Testis (tissue), 2 donors: ENCODE data around the gene C1orf21.

Experiments
- POLR2A ChIP-seq: fragments of 450-650 bp; IDR thresholded peaks from one replicate; pipeline ENCODE4 v1.6.1; 2017; ENCODE audit warnings: antibody characterized with exemption, mild to moderate bottlenecking, moderate library complexity
- TF ChIP-seq, protein P1 (sequence below), 3 experiments: fragments of 450-650 bp in 2 of 3; fragments of 200-600 bp in 1 of 3; sonication (generic) in 1 of 3; IDR thresholded peaks; one replicate each; pipeline ENCODE4 v1.5.1; 2016 to 2019; ENCODE audit warnings: antibody characterized with exemption in 3 of 3, mild to moderate bottlenecking in 2 of 3, moderate library complexity in 1 of 3

DNA sequence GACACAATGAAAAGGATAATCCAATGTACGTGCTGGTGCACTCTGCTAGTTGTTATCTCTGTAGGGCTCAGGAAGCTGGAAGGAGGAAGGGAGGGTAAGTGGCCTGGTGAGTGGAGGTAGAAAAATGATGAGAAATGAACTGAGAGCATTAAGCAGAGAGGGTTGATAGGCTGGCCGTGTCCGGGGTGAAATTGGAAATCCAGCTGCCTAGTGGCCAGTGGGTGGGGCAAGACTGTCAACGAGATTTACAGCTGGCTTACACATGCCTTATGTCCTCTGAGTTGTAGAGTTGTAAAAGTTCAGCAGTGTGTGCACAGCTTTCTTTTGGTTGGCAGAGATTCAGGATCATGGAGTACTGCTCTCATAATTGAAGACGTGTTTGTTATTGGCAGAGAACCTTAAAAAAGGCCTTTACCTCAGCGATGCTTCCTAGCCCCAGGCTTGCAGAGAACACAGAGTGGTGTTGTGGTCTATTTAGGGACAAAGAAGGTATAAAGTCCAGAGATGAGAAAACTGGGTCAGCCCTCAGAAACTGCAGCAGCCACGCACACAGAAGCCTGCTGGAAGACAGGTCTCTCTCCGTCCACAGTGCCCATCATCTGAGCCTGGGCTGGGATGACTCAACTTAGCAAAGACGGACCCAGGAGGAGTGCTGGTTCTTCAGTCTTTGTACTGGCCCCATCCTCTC lies 235.5 kb downstream of the C1orf21 start:
- TF ChIP-seq, protein P1, sequence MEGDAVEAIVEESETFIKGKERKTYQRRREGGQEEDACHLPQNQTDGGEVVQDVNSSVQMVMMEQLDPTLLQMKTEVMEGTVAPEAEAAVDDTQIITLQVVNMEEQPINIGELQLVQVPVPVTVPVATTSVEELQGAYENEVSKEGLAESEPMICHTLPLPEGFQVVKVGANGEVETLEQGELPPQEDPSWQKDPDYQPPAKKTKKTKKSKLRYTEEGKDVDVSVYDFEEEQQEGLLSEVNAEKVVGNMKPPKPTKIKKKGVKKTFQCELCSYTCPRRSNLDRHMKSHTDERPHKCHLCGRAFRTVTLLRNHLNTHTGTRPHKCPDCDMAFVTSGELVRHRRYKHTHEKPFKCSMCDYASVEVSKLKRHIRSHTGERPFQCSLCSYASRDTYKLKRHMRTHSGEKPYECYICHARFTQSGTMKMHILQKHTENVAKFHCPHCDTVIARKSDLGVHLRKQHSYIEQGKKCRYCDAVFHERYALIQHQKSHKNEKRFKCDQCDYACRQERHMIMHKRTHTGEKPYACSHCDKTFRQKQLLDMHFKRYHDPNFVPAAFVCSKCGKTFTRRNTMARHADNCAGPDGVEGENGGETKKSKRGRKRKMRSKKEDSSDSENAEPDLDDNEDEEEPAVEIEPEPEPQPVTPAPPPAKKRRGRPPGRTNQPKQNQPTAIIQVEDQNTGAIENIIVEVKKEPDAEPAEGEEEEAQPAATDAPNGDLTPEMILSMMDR (IDR thresholded peaks at IDR 0.05): no peak
- no peak for TF ChIP-seq POLR2A
